NB4 (cell line): ENCODE results near the gene SRPK1.

Experiments used
- CTCF ChIP-seq: IDR thresholded peaks from one replicate; pipeline ENCODE4 v1.5.1; 2012; ENCODE audit warnings: low read depth, low read length
- MAX ChIP-seq: IDR thresholded peaks from 2 replicates; pipeline ENCODE4 v1.6.1; 2011; ENCODE audit warnings: low read depth, low read length
- MYC ChIP-seq: IDR thresholded peaks from 2 replicates; pipeline ENCODE4 v1.6.1; 2011; ENCODE audit warnings: low read depth, low read length
- POLR2A ChIP-seq: IDR thresholded peaks from 2 replicates; pipeline ENCODE4 v1.6.1; 2011; ENCODE audit warnings: mild to moderate bottlenecking; ENCODE audit not compliant: insufficient read length; ENCODE audit errors: extremely low read depth

GRCh38 chr6:35914536-35914935 lies 6.4 kb downstream of the SRPK1 start:
- TF ChIP-seq CTCF = no peak
- TF ChIP-seq POLR2A = no peak
- no peak for TF ChIP-seq MYC
- no peak for TF ChIP-seq MAX
